K562 (cell line): ENCODE measurements around the gene NEMF. TPM values are rescaled to one million over a fixed set of nuclear protein-coding genes. Genes with fewer than 3 reads are reported as not detected.

ENCODE experiments used
- ATF3 ChIP-seq, 2 experiments: fragments of 450-650 bp in 1 of 2; sonication (generic) in 1 of 2; formaldehyde crosslinking in 1 of 2; IDR thresholded peaks in 1 of 2; conservative IDR thresholded peaks in 1 of 2; 2 replicates each; pipeline versions ENCODE4 v1.6.1 to v1.8.1; 2016 to 2023; ENCODE audit warnings: mild to moderate bottlenecking in 2 of 2, moderate library complexity in 2 of 2, inconsistent platforms in 1 of 2, missing genetic modification reagents in 1 of 2
- CGGBP1 ChIP-seq: fragments of 250-450 bp; sonication (Bioruptor Pico); IDR thresholded peaks from 2 replicates; pipeline ENCODE4 v1.9.0; 2021; ENCODE audit warnings: mild to moderate bottlenecking
- E2F5 ChIP-seq: sonication (generic); formaldehyde crosslinking; IDR thresholded peaks from 2 replicates; pipeline ENCODE4 v1.8.0; 2022; ENCODE audit warnings: mild to moderate bottlenecking, missing genetic modification reagents
- FOXK2 ChIP-seq, 2 experiments: fragments of 450-650 bp; IDR thresholded peaks in 1 of 2; conservative IDR thresholded peaks in 1 of 2; 2 replicates each; pipeline ENCODE4 v1.6.1; 2016; ENCODE audit warnings: low read depth in 2 of 2, mild to moderate bottlenecking in 1 of 2
- KDM5B ChIP-seq: fragments of 200-600 bp; sonication (generic); IDR thresholded peaks from 2 replicates; pipeline ENCODE4 v1.6.1; 2012; ENCODE audit warnings: low read depth, mild to moderate bottlenecking, moderate library complexity, low read length, control low read depth, inconsistent platforms; ENCODE audit not compliant: insufficient replicate concordance
- MCM2 ChIP-seq: fragments of 450-650 bp; IDR thresholded peaks from 2 replicates; pipeline ENCODE4 v1.6.1; 2017; ENCODE audit warnings: low read depth, mild to moderate bottlenecking
- RAD51 ChIP-seq: fragments of 450-650 bp; IDR thresholded peaks from 2 replicates; pipeline ENCODE4 v1.7.1; 2016; ENCODE audit warnings: low read depth, mild to moderate bottlenecking, borderline replicate concordance
- RB1 ChIP-seq: fragments of 450-650 bp; IDR thresholded peaks from 2 replicates; pipeline ENCODE4 v1.6.1; 2017; ENCODE audit warnings: low read depth, mild to moderate bottlenecking
- RBBP5 ChIP-seq: fragments of 200-600 bp; sonication (generic); IDR thresholded peaks from 2 replicates; pipeline ENCODE4 v1.6.1; 2012; ENCODE audit warnings: borderline replicate concordance, mild to moderate bottlenecking, low read length, control low read depth, inconsistent platforms; ENCODE audit not compliant: insufficient read depth, poor library complexity, severe bottlenecking
- RBM15 ChIP-seq: fragments of 200-400 bp; formaldehyde crosslinking; IDR thresholded peaks from 2 replicates; pipeline ENCODE4 v1.6.1; 2018; ENCODE audit warnings: mild to moderate bottlenecking, low read length, moderate library complexity; ENCODE audit not compliant: insufficient read depth
- RBM25 ChIP-seq: fragments of 200-400 bp; formaldehyde crosslinking; IDR thresholded peaks from 2 replicates; pipeline ENCODE4 v1.6.1; 2018; ENCODE audit warnings: low read length, low read depth, moderate library complexity; ENCODE audit not compliant: severe bottlenecking
- RFX7 ChIP-seq: fragments of 250-450 bp; sonication (Bioruptor Pico); IDR thresholded peaks from 2 replicates; pipeline ENCODE4 v1.5.1; 2021; ENCODE audit warnings: mild to moderate bottlenecking
- SIN3A ChIP-seq, 2 experiments: fragments of 150-350 bp in 1 of 2; IDR thresholded peaks; 2 replicates each; pipeline ENCODE4 v1.6.1; 2011 to 2016; ENCODE audit warnings: borderline replicate concordance in 2 of 2, low read depth in 2 of 2, low read length in 2 of 2, mild to moderate bottlenecking in 2 of 2, moderate library complexity in 2 of 2; ENCODE audit not compliant: control insufficient read depth in 1 of 2
- SMAD4 ChIP-seq: fragments of 250-450 bp; sonication (Bioruptor Pico); conservative IDR thresholded peaks from 2 replicates; pipeline ENCODE4 v1.8.0; 2021; ENCODE audit warnings: inconsistent platforms, mild to moderate bottlenecking, moderate library complexity
- SMARCC2 ChIP-seq: fragments of 450-650 bp; IDR thresholded peaks from 2 replicates; pipeline ENCODE4 v1.6.1; 2017; ENCODE audit warnings: antibody characterized with exemption, moderate library complexity, mild to moderate bottlenecking, low read depth
- SNRNP70 ChIP-seq: fragments of 200-400 bp; formaldehyde crosslinking; optimal IDR thresholded peaks from 2 replicates; pipeline ENCODE3; 2017; ENCODE audit warnings: low read depth, low read length
- U2AF2 ChIP-seq: fragments of 200-400 bp; formaldehyde crosslinking; optimal IDR thresholded peaks from 2 replicates; pipeline ENCODE3; 2017; ENCODE audit warnings: low read depth, mild to moderate bottlenecking, low read length
- ZNF324 ChIP-seq: fragments of 250-450 bp; sonication (Bioruptor Pico); IDR thresholded peaks from 2 replicates; pipeline ENCODE4 v1.4.0; 2020; ENCODE audit warnings: mild to moderate bottlenecking
- ZNF551 ChIP-seq: fragments of 250-450 bp; sonication (Bioruptor Pico); IDR thresholded peaks from 2 replicates; pipeline ENCODE4 v1.5.0; 2021; ENCODE audit warnings: mild to moderate bottlenecking, moderate library complexity
- ZNF707 ChIP-seq: fragments of 250-450 bp; sonication (Bioruptor Pico); conservative IDR thresholded peaks from 2 replicates; pipeline ENCODE4 v1.8.0; 2022; ENCODE audit warnings: inconsistent platforms, mild to moderate bottlenecking, moderate library complexity
- ZZZ3 ChIP-seq: fragments of 450-650 bp; IDR thresholded peaks from 2 replicates; pipeline ENCODE4 v1.6.1; 2016; ENCODE audit warnings: antibody characterized with exemption, mild to moderate bottlenecking, moderate library complexity
- polyA plus RNA-seq, 8 experiments: library from polyadenylated mRNA; depleted of rRNA in 4 of 8; stranded (reverse) in 5 of 8; unstranded in 3 of 8; fragments of >200 nt; fragmentation: Nextera tagmentation in 2 of 8; fragmentation: Illumina TruSeq in 1 of 8; extraction: Ambion mirVana in 2 of 8; extraction: Trizol in 1 of 8; gene quantifications; 2 replicates each; pipeline versions ENCODE4 v1.2.1 to v1.2.3, GENCODE V29; 2011 to 2014; ENCODE audit warnings: inconsistent platforms in 1 of 8, missing spikeins in 1 of 8
- total RNA-seq, 7 experiments: library from RNA; depleted of rRNA in 6 of 7; stranded (reverse); fragments of >200 nt in 6 of 7; fragmentation: Illumina TruSeq in 2 of 7; extraction: Trizol in 2 of 7; gene quantifications; 2 replicates each; pipeline versions ENCODE4 v1.2.1 to v1.2.3, GENCODE V29; 2011 to 2021; ENCODE audit warnings: low replicate concordance in 1 of 7
- TF ChIP-seq, protein P1 (sequence below): sonication (generic); formaldehyde crosslinking; IDR thresholded peaks from 2 replicates; pipeline ENCODE4 v1.8.0; 2022; ENCODE audit warnings: mild to moderate bottlenecking, missing genetic modification reagents
- TF ChIP-seq, protein P2 (sequence below): fragments of 200-800 bp; sonication (Bioruptor generic); IDR thresholded peaks from 2 replicates; pipeline ENCODE4 v1.6.1; 2017; ENCODE audit warnings: missing genetic modification characterization, missing compliant biosample characterization

NEMF gene
- total and polyA plus RNA-seq, 9 of the 15 experiments (the other 6 are each of a cell fraction or from before 2014, with no cell fraction given) = 38.8 to 94.4 (median 61.0) TPM

DNA sequence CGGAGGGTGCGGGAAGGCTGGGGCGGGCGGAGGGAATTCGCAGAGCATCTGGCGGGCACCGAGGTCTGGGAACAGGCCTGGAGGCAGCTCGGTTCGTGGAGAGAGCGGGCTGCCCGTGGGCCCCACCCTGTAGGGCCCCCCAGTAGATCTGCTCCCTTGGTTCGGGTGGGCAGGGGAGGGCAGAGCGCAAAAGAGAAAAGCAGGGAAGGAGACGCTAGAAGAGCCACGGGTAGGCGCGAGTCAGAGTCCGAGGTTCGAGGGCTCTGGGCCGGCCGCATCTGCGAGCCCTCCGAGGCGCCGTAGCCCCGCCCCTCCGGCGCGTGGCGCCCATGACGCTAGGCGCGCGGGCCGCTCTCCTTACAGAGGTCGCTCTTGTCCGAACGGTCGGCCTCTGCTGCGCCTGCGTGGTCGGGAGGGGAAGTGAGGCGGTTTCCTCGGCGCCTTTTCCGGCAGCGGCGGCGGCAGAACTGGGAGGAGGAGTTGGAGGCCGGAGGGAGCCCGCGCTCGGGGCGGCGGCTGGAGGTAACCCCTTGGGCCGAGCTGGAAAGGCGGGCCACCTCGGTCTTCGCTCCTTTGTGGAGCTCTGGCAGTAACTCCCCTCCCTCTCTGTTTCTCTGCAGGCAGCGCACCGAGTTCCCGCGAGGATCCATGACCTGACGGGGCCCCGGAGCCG, 40.2 kb upstream of the NEMF start, which contains the start of gene ARF6 (continued):
- TF ChIP-seq SMAD4 (peak; percentile 34; the same call in 1 of the 2 replicates), ZNF707 (CRISPR knock-in tag) (no peak), SIN3A (IDR thresholded peaks at IDR 0.05; ENCODE audit: borderline replicate concordance in 2 of 2, control insufficient read depth in 1 of 2, low read depth in 2 of 2, low read length in 2 of 2) (no peak; a peak in 1 of 4 replicates), ZZZ3 (no peak), ZNF551 (CRISPR knock-in tag) (no peak), FOXK2 (conservative IDR thresholded peaks at IDR 0.05 in 1 of 2, IDR thresholded peaks at IDR 0.05 in 1 of 2; ENCODE audit: low read depth in 2 of 2) (peak in 1 of 2 experiments; percentile 12; a peak in 1 of 4 replicates), RB1 (peak; percentile 78; the same call in 1 of the 2 replicates), CGGBP1 (CRISPR knock-in tag) (0 out of 2 replicates have a peak, but pooled peaks have one; percentile 38), RBM25 (no peak), RBM15 (no peak), ZNF324 (CRISPR knock-in tag) (no peak), MCM2 (no peak), SNRNP70 (no peak), E2F5 (no peak), ATF3 (IDR thresholded peaks at IDR 0.05) (no peak), ATF3 (CRISPR knock-in tag; conservative IDR thresholded peaks at IDR 0.05) (no peak), RBBP5 (no peak), RAD51 (no peak), KDM5B (peak; percentile 82), SMARCC2 (no peak), U2AF2 (no peak), RFX7 (CRISPR knock-in tag) (no peak)
- TF ChIP-seq, protein P1, sequence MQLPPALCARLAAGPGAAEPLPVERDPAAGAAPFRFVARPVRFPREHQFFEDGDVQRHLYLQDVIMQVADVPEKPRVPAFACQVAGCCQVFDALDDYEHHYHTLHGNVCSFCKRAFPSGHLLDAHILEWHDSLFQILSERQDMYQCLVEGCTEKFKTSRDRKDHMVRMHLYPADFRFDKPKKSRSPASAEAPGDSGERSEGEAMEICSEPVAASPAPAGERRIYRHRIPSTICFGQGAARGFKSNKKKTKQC (CRISPR knock-in tag) = no peak
- TF ChIP-seq, protein P2, sequence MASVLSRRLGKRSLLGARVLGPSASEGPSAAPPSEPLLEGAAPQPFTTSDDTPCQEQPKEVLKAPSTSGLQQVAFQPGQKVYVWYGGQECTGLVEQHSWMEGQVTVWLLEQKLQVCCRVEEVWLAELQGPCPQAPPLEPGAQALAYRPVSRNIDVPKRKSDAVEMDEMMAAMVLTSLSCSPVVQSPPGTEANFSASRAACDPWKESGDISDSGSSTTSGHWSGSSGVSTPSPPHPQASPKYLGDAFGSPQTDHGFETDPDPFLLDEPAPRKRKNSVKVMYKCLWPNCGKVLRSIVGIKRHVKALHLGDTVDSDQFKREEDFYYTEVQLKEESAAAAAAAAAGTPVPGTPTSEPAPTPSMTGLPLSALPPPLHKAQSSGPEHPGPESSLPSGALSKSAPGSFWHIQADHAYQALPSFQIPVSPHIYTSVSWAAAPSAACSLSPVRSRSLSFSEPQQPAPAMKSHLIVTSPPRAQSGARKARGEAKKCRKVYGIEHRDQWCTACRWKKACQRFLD (CRISPR knock-in tag) = no peak; the same call in 1 of the 2 replicates
